IMR-90 (cell line): ENCODE results near the gene RABGGTB. TPM values are rescaled to one million over a fixed set of nuclear protein-coding genes. Genes with fewer than 3 reads are reported as not detected.

ENCODE experiments used
- ATAC-seq: fragments of 200-7000 bp; cut with Tn5 transposase; 2 replicates; pipeline ENCODE4 v1.9.1; 2020; ENCODE audit warnings: low read depth, mild to moderate bottlenecking, moderate library complexity
- BruUV-seq: library from RNA; stranded (reverse); fragments of 400-500 nt; replicated peaks from 2 replicates; lab custom pipeline; 2021; lab: Mats Ljungman, UMichigan
- CTCF ChIA-PET: fragments of 300-600 bp; formaldehyde crosslinking; extraction: SDS; loops from one replicate; lab custom pipeline; 2021; ENCODE audit warnings: antibody characterized with exemption; lab: Yijun Ruan, JAX
- POLR2A ChIA-PET: fragments of 300-600 bp; sonication (Branson Sonifier 250); formaldehyde crosslinking; loops from one replicate; lab custom pipeline; 2022; ENCODE audit warnings: antibody characterized with exemption; ENCODE audit not compliant: unreplicated experiment; lab: Charles Lee
- DNase-seq: peaks from one replicate; pipeline ENCODE4 v3.0.0; 2013
- H2AFZ ChIP-seq: replicated peaks from 2 replicates; pipeline ENCODE3; 2013; ENCODE audit warnings: low read length, mild to moderate bottlenecking; ENCODE audit not compliant: poor library complexity
- H2AK5ac ChIP-seq: 2 replicates; pipeline ENCODE4 v1.6.1; 2013; ENCODE audit warnings: low read depth, low read length, inconsistent platforms
- H2AK9ac ChIP-seq: replicated peaks from 2 replicates; pipeline ENCODE3; 2013; ENCODE audit warnings: mild to moderate bottlenecking, low read depth, low read length, moderate library complexity; ENCODE audit not compliant: poor library complexity
- H2BK120ac ChIP-seq: 2 replicates; pipeline ENCODE4 v1.6.1; 2013; ENCODE audit warnings: low read depth, low read length, inconsistent platforms
- H2BK15ac ChIP-seq: 3 replicates; pipeline ENCODE4 v1.6.1; 2013; ENCODE audit warnings: low read depth, low read length, inconsistent platforms
- H2BK20ac ChIP-seq: 2 replicates; pipeline ENCODE4 v1.6.1; 2013; ENCODE audit warnings: low read depth, mild to moderate bottlenecking, inconsistent platforms, low read length, moderate library complexity
- H2BK5ac ChIP-seq: 2 replicates; pipeline ENCODE4 v1.6.1; 2013; ENCODE audit warnings: mild to moderate bottlenecking, low read depth, low read length, inconsistent platforms; ENCODE audit not compliant: poor library complexity, severe bottlenecking
- H3K14ac ChIP-seq: replicated peaks from 2 replicates; pipeline ENCODE4 v1.6.1; 2013; ENCODE audit warnings: low read depth, low read length, inconsistent platforms
- H3K18ac ChIP-seq: 2 replicates; pipeline ENCODE4 v1.6.1; 2013; ENCODE audit warnings: low read depth, low read length, control low read depth
- H3K23ac ChIP-seq: 2 replicates; pipeline ENCODE4 v1.6.1; 2013; ENCODE audit warnings: low read depth, low read length, inconsistent platforms
- H3K27ac ChIP-seq: 2 replicates; pipeline ENCODE4 v1.5.1; 2013; ENCODE audit warnings: mild to moderate bottlenecking, control low read depth, low read length; ENCODE audit not compliant: insufficient read depth
- H3K27me3 ChIP-seq: 2 replicates; pipeline ENCODE4 v1.6.1; 2013; ENCODE audit warnings: low read length; ENCODE audit not compliant: control insufficient read depth, insufficient read depth
- H3K36me3 ChIP-seq: 2 replicates; pipeline ENCODE4 v1.6.1; 2013; ENCODE audit warnings: low read length, mixed read lengths; ENCODE audit not compliant: control insufficient read depth, insufficient read depth
- H3K4ac ChIP-seq: 2 replicates; pipeline ENCODE4 v1.6.1; 2013; ENCODE audit warnings: low read depth, low read length, inconsistent platforms
- H3K4me1 ChIP-seq: 2 replicates; pipeline ENCODE4 v1.6.1; 2013; ENCODE audit warnings: low read length, mixed read lengths; ENCODE audit not compliant: control insufficient read depth, insufficient read depth
- H3K4me2 ChIP-seq: 2 replicates; pipeline ENCODE4 v1.6.1; 2013; ENCODE audit warnings: low read depth, mild to moderate bottlenecking, control low read depth, low read length, moderate library complexity
- H3K4me3 ChIP-seq: 2 replicates; pipeline ENCODE4 v1.5.1; 2013; ENCODE audit warnings: low read depth, mild to moderate bottlenecking, control low read depth, low read length, moderate library complexity; ENCODE audit not compliant: insufficient read depth
- H3K56ac ChIP-seq: 2 replicates; pipeline ENCODE4 v1.6.1; 2013; ENCODE audit warnings: low read length, inconsistent platforms; ENCODE audit not compliant: insufficient read depth; ENCODE audit errors: extremely low read depth
- H3K79me1 ChIP-seq, 2 experiments: 2 replicates each; pipeline ENCODE4 v1.6.1; 2013; ENCODE audit warnings: low read length in 2 of 2, inconsistent platforms in 1 of 2, low read depth in 1 of 2
- H3K9ac ChIP-seq: 2 replicates; pipeline ENCODE4 v1.6.1; 2013; ENCODE audit warnings: low read depth, low read length, control low read depth
- H3K9me1 ChIP-seq: 2 replicates; pipeline ENCODE4 v1.6.1; 2013; ENCODE audit warnings: low read length, inconsistent platforms; ENCODE audit not compliant: insufficient read depth
- H3K9me3 ChIP-seq: 2 replicates; pipeline ENCODE4 v1.6.1; 2013; ENCODE audit warnings: low read length; ENCODE audit not compliant: control insufficient read depth, insufficient read depth
- H4K20me1 ChIP-seq: 2 replicates; pipeline ENCODE4 v1.6.1; 2013; ENCODE audit warnings: low read length, inconsistent platforms; ENCODE audit not compliant: insufficient read depth
- H4K5ac ChIP-seq: 2 replicates; pipeline ENCODE4 v1.6.1; 2013; ENCODE audit warnings: mild to moderate bottlenecking, low read depth, low read length, control low read depth
- H4K8ac ChIP-seq, 2 experiments: 2 replicates each; pipeline ENCODE4 v1.6.1; 2013; ENCODE audit warnings: low read depth in 2 of 2, low read length in 2 of 2, control low read depth in 1 of 2, inconsistent platforms in 1 of 2
- H4K91ac ChIP-seq: 2 replicates; pipeline ENCODE4 v1.6.1; 2013; ENCODE audit warnings: low read depth, low read length, inconsistent platforms; ENCODE audit not compliant: insufficient read depth
- BHLHE40 ChIP-seq: fragments of 150-350 bp; IDR thresholded peaks from 2 replicates; pipeline ENCODE4 v1.6.1; 2016; ENCODE audit warnings: mild to moderate bottlenecking, low read depth, low read length
- CEBPB ChIP-seq: IDR thresholded peaks from 2 replicates; pipeline ENCODE4 v1.6.1; 2012; ENCODE audit warnings: low read depth, low read length, improper control_type of control experiment
- CHD1 ChIP-seq: IDR thresholded peaks from 2 replicates; pipeline ENCODE4 v1.6.1; 2012; ENCODE audit warnings: low read depth, low read length, improper control_type of control experiment
- FOS ChIP-seq: fragments of 150-350 bp; IDR thresholded peaks from 2 replicates; pipeline ENCODE4 v1.6.1; 2016; ENCODE audit warnings: low read depth, low read length
- MAZ ChIP-seq: IDR thresholded peaks from 2 replicates; pipeline ENCODE4 v1.6.1; 2012; ENCODE audit warnings: low read depth, mild to moderate bottlenecking, low read length, improper control_type of control experiment, moderate library complexity, borderline replicate concordance
- MXI1 ChIP-seq: IDR thresholded peaks from 2 replicates; pipeline ENCODE4 v1.6.1; 2012; ENCODE audit warnings: low read depth, mild to moderate bottlenecking, low read length, moderate library complexity, borderline replicate concordance
- NFE2L2 ChIP-seq: fragments of 150-350 bp; IDR thresholded peaks from 2 replicates; pipeline ENCODE4 v1.6.1; 2016; ENCODE audit warnings: low read depth, mild to moderate bottlenecking, low read length
- POLR2A ChIP-seq: IDR thresholded peaks from 2 replicates; pipeline ENCODE4 v1.6.1; 2012; ENCODE audit warnings: mild to moderate bottlenecking, low read depth, low read length
- RAD21 ChIP-seq: IDR thresholded peaks from 2 replicates; pipeline ENCODE4 v1.6.1; 2012; ENCODE audit warnings: low read length, improper control_type of control experiment
- RCOR1 ChIP-seq: IDR thresholded peaks from 2 replicates; pipeline ENCODE4 v1.6.1; 2012; ENCODE audit warnings: mild to moderate bottlenecking, low read length, improper control_type of control experiment; ENCODE audit not compliant: insufficient replicate concordance
- SMC3 ChIP-seq: fragments of 150-350 bp; IDR thresholded peaks from 2 replicates; pipeline ENCODE4 v1.6.1; 2016; ENCODE audit warnings: low read depth, mild to moderate bottlenecking, antibody characterized with exemption, low read length, moderate library complexity
- WGBS, 2 experiments: methylation state at CpG; one replicate each; pipeline versions ENCODE4 v1.1.5 to v1.1.7; 2013; ENCODE audit warnings: missing lambda C conversion rate in 2 of 2; ENCODE audit not compliant: insufficient read length in 1 of 2; ENCODE audit errors: extremely low coverage in 2 of 2; 5-methylcytosine and 5-hydroxymethylcytosine counted together
- dilution Hi-C: fragments of 300-500 bp; cut with HindIII; formaldehyde crosslinking; loops from one replicate; pipeline ENCODE4 v1.14.3; 2018; ENCODE audit warnings: low sequenced_read_pairs; ENCODE audit not compliant: unreplicated experiment
- in situ Hi-C: fragments of 300-500 bp; cut with MboI; formaldehyde crosslinking; loops from 3 replicates; pipeline ENCODE4 v1.14.3; 2019; ENCODE audit warnings: low sequenced_read_pairs, inconsistent platforms, mixed read lengths
- intact Hi-C: fragments of 100-400 bp; cut with micrococcal nuclease; formaldehyde crosslinking; loops from 2 replicates; pipeline ENCODE4 v1.10.0; 2022
- polyA plus RNA-seq, 3 experiments: library from polyadenylated mRNA; depleted of rRNA; stranded (reverse); fragments of >200 nt; gene quantifications; 2 replicates each; pipeline ENCODE4 v1.2.3, GENCODE V29; 2012; ENCODE audit warnings: low replicate concordance in 1 of 3
- total RNA-seq: library from RNA; depleted of rRNA; stranded (reverse); fragments of >200 nt; gene quantifications from 2 replicates; pipeline ENCODE4 v1.2.3, GENCODE V29; 2012
- TF ChIP-seq, protein P1 (sequence below): conservative IDR thresholded peaks from 2 replicates; pipeline ENCODE4 v1.5.1; 2012; ENCODE audit warnings: mild to moderate bottlenecking, low read depth, low read length, improper control_type of control experiment
- TF ChIP-seq, protein P2 (sequence below): fragments of 150-350 bp; IDR thresholded peaks from 2 replicates; pipeline ENCODE4 v1.6.1; 2016; ENCODE audit warnings: low read depth, mild to moderate bottlenecking, low read length, moderate library complexity, borderline replicate concordance
- TF ChIP-seq, protein P3 (sequence below): fragments of 150-350 bp; IDR thresholded peaks from 2 replicates; pipeline ENCODE4 v1.6.1; 2017; ENCODE audit warnings: mild to moderate bottlenecking, antibody characterized with exemption, low read length, low read depth

RABGGTB gene
- total and polyA plus RNA-seq, 2 of the 4 experiments (the other 2 are of a cell fraction), result 48.2 to 76.0 TPM

DNA sequence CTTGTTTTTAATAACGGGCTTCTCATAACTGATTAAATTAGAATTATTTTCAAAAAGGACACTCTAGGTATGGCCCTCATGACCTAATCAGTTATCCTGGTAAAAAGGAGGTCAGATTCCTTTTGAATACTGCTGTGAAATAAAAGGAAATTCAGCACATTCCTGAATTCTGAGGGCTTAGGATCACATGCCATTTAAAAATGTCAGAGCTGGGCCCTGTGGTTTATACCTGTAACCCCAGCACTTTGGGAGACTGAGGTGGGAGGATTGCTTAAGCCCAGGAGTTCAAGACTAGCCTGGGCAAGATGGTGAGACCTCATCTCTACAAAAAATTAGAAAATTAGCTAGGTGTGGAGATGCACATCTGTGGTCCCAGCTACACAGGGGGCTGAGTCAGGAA, 18.0 kb upstream of the RABGGTB start:
- no peak overlapping the region for H4K91ac ChIP-seq
- H2AK9ac ChIP-seq, result no peak overlapping the region
- no peaks in the 10 kb centered on the region for H3K27me3 ChIP-seq
- no peaks in the 10 kb centered on the region for H3K36me3 ChIP-seq
- H2BK5ac ChIP-seq, result no peak overlapping the region
- no peak overlapping the region for H2BK120ac ChIP-seq
- no peak for TF ChIP-seq RAD21
- no peak for TF ChIP-seq SMC3
- TF ChIP-seq, protein P1, sequence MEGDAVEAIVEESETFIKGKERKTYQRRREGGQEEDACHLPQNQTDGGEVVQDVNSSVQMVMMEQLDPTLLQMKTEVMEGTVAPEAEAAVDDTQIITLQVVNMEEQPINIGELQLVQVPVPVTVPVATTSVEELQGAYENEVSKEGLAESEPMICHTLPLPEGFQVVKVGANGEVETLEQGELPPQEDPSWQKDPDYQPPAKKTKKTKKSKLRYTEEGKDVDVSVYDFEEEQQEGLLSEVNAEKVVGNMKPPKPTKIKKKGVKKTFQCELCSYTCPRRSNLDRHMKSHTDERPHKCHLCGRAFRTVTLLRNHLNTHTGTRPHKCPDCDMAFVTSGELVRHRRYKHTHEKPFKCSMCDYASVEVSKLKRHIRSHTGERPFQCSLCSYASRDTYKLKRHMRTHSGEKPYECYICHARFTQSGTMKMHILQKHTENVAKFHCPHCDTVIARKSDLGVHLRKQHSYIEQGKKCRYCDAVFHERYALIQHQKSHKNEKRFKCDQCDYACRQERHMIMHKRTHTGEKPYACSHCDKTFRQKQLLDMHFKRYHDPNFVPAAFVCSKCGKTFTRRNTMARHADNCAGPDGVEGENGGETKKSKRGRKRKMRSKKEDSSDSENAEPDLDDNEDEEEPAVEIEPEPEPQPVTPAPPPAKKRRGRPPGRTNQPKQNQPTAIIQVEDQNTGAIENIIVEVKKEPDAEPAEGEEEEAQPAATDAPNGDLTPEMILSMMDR, result no peak
- no peak for TF ChIP-seq FOS
- no peak for TF ChIP-seq CEBPB
- TF ChIP-seq, protein P2, sequence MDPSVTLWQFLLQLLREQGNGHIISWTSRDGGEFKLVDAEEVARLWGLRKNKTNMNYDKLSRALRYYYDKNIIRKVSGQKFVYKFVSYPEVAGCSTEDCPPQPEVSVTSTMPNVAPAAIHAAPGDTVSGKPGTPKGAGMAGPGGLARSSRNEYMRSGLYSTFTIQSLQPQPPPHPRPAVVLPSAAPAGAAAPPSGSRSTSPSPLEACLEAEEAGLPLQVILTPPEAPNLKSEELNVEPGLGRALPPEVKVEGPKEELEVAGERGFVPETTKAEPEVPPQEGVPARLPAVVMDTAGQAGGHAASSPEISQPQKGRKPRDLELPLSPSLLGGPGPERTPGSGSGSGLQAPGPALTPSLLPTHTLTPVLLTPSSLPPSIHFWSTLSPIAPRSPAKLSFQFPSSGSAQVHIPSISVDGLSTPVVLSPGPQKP, result no peak
- TF ChIP-seq RCOR1, result no peak
- TF ChIP-seq, protein P3, sequence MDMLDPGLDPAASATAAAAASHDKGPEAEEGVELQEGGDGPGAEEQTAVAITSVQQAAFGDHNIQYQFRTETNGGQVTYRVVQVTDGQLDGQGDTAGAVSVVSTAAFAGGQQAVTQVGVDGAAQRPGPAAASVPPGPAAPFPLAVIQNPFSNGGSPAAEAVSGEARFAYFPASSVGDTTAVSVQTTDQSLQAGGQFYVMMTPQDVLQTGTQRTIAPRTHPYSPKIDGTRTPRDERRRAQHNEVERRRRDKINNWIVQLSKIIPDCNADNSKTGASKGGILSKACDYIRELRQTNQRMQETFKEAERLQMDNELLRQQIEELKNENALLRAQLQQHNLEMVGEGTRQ, result no peak
- no peak for TF ChIP-seq BHLHE40
- no peak for TF ChIP-seq POLR2A
- no peak for TF ChIP-seq NFE2L2
- no peak for TF ChIP-seq CHD1
- TF ChIP-seq MAZ, result no peak
- no peak for TF ChIP-seq MXI1
- no peak overlapping the region for H2AK5ac ChIP-seq
- no TSS peak for BruUV-seq
- no peak for DNase-seq
- H3K9ac ChIP-seq, result no peak overlapping the region
- no peaks in the 10 kb centered on the region; the same call in 1 of the 2 replicates for H3K4me1 ChIP-seq
- dilution Hi-C loops, result no loop called here
- H2BK15ac ChIP-seq, result no peak overlapping the region
- ChIA-PET POLR2A (interaction anchor here (0.6 kb wide), 1 partner anchor 37 kb away, joined by 5 read pairs; no protein-coding TSS in a partner anchor), CTCF (interaction anchor here (0.8 kb wide), 1 partner anchor 10 kb away, joined by 7 read pairs; no protein-coding TSS in a partner anchor)
- intact Hi-C loops, result no loop called here
- no peak overlapping the region for H3K4me3 ChIP-seq
- H3K18ac ChIP-seq, result no peak overlapping the region
- H2AFZ ChIP-seq, result no peak overlapping the region
- H3K9me1 ChIP-seq, result peaks cover 6% of the 10 kb centered on the region; the same call in 1 of the 2 replicates
- H3K4me2 ChIP-seq, result no peak overlapping the region
- H3K14ac ChIP-seq, result no peak overlapping the region
- H4K5ac ChIP-seq, result no peak overlapping the region
- no peak overlapping the region for H3K4ac ChIP-seq
- no peak overlapping the region for H3K56ac ChIP-seq
- no peaks in the 10 kb centered on the region for H4K20me1 ChIP-seq
- H3K27ac ChIP-seq, result no peak overlapping the region
- no peaks in the 10 kb centered on the region for H3K9me3 ChIP-seq
- in situ Hi-C loops, result no loop called here
- no peak overlapping the region for H3K23ac ChIP-seq
- no peak overlapping the region for H4K8ac ChIP-seq
- H2BK20ac ChIP-seq, result no peak overlapping the region
- no peak for ATAC-seq
- WGBS, 2 experiments, result no CpG with 5 or more reads among the region's 1 CpG
- no peaks in the 10 kb centered on the region for H3K79me1 ChIP-seq
